Aorta (tissue), 5 donors: Measurements from ENCODE around the gene SLC9A3. TPM values are rescaled to one million over a fixed set of nuclear protein-coding genes. Genes with fewer than 3 reads are reported as not detected.

Experiments
- ATAC-seq: fragments of 200-7000 bp; cut with Tn5 transposase; one replicate; pipeline ENCODE4 v1.9.1; 2022; ENCODE audit warnings: moderate library complexity; ENCODE audit not compliant: low FRiP score
- DNase-seq, 2 donors: peaks; one replicate each; pipeline ENCODE4 v3.0.0-alpha.2; 2020
- H3K27ac ChIP-seq, 2 donors: one replicate each; pipeline ENCODE4 v1.5.1; 2013; ENCODE audit warnings: low read length in 2 of 2, mild to moderate bottlenecking in 2 of 2, moderate library complexity in 2 of 2, control low read depth in 1 of 2, inconsistent platforms in 1 of 2, low read depth in 1 of 2
- H3K27me3 ChIP-seq, 2 donors: one replicate each; pipeline ENCODE4 v1.6.1; 2013; ENCODE audit warnings: control low read depth in 1 of 2, low read length in 1 of 2, mild to moderate bottlenecking in 1 of 2, moderate library complexity in 1 of 2; ENCODE audit not compliant: insufficient read depth in 2 of 2, control insufficient read depth in 1 of 2
- H3K36me3 ChIP-seq, 2 donors: one replicate each; pipeline ENCODE4 v1.6.1; 2013; ENCODE audit warnings: control low read depth in 1 of 2, low read length in 1 of 2, mild to moderate bottlenecking in 1 of 2; ENCODE audit not compliant: insufficient read depth in 2 of 2, control insufficient read depth in 1 of 2
- H3K4me1 ChIP-seq, 2 donors: one replicate each; pipeline ENCODE4 v1.6.1; 2013; ENCODE audit warnings: low read length in 2 of 2, control low read depth in 1 of 2, mild to moderate bottlenecking in 1 of 2, moderate library complexity in 1 of 2; ENCODE audit not compliant: insufficient read depth in 2 of 2, control insufficient read depth in 1 of 2
- H3K4me3 ChIP-seq, 2 donors: one replicate each; pipeline ENCODE4 v1.5.1; 2013; ENCODE audit warnings: low read length in 2 of 2, control low read depth in 1 of 2, mild to moderate bottlenecking in 1 of 2
- H3K9me3 ChIP-seq: one replicate; pipeline ENCODE4 v1.6.1; 2013; ENCODE audit warnings: mild to moderate bottlenecking, low read length; ENCODE audit not compliant: control insufficient read depth
- WGBS, 2 donors: extraction: QIAGEN DNeasy Blood & Tissue Kit; methylation state at CpG; one replicate each; pipeline ENCODE4 v1.1.7; 2013; 5-methylcytosine and 5-hydroxymethylcytosine counted together
- intact Hi-C, 2 donors: fragments of 100-400 bp; cut with DNase I; formaldehyde crosslinking; loops; one replicate each; pipeline versions ENCODE4 v1.14.2 to v1.15.0; 2022
- polyA plus RNA-seq, 2 donors: library from polyadenylated mRNA; stranded (reverse); fragments of 200-250 nt; gene quantifications; one replicate each; pipeline ENCODE4 v1.2.3, GENCODE V29; 2013
- total RNA-seq, 2 donors: library from RNA; stranded (reverse); fragmentation: NEBNext Ultra II Directional; extraction: Animal tissue kit (Norgen Biotek cat#: 25700); gene quantifications; one replicate each; pipeline ENCODE4 v1.2.1, GENCODE V29; 2021
- donor health status: healthy with polysubstance abuse.
- donor health status: Bipolar disorder and iron deficiency.
- donor health status: DM: no; HTN: no; CAD: no.
- donor health status: DM: no; HTN: no; CAD: no.
- donor health status: DM: yes; HTN: yes; CAD: no.

SLC9A3 gene
- total and polyA plus RNA-seq, 4 donors, result 0.59 to 4.3 (median 0.95) TPM

DNA sequence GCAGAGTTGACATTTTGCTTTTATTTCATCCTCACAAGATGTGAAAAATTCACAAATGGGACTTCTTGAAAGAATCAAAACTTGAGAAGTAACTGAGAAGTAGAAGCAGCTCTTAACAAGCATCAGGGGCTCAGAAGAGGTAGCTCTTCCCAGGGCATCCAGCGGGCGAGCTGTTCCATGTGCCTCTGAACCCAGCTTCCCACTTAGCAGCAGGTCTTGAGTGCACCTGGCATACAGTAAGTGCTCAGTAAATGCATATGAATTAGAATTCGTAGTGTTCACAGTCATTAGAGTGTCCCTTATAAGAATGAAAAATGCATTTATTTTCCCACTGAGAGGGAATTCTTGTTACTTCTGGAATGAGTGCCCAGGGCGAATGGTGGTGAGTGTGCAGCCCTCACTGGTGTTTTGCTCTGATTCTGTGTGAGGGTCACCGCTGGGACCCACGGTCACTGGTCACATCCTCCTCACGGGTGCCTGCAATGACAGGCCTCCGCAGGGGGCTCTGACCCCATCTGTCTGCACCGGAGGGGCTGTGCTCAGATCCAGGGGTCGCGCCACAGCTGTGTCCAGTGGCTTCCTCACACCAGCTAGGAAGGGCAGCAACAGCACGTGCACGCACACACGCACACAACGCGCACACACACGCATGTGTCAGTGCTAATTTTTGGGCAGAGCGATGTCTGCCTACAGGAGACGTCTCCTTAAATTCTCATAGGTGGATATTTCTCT is 54.3 kb downstream of the SLC9A3 start:
- intact Hi-C loops, result loop anchor here in 1 of 2 donors (10.0 kb wide), 1 partner anchor 145 kb away; the partner anchor contains the start of gene CEP72
- no peaks in the 10 kb centered on the region for H3K36me3 ChIP-seq
- no peak overlapping the region for H3K4me3 ChIP-seq
- H3K9me3 ChIP-seq, result no peaks in the 10 kb centered on the region
- no peaks in the 10 kb centered on the region for H3K27me3 ChIP-seq
- 85 to 91% methylated on average over 19 of the region's 19 CpGs for WGBS, 2 donors
- ATAC-seq (no peak), DNase-seq (peak; percentile 40 to 72)
- no peak overlapping the region for H3K27ac ChIP-seq
- H3K4me1 ChIP-seq, result no peaks in the 10 kb centered on the region

- ATAC-seq (no peak), DNase-seq (peak; percentile 24 to 46)
- H3K36me3 ChIP-seq, result no peaks in the 10 kb centered on the region
- no peaks in the 10 kb centered on the region for H3K4me1 ChIP-seq
- WGBS, 2 donors, result 89 to 95% methylated on average over 5 of the region's 6 CpGs
- intact Hi-C loops, result no loop called here
- H3K4me3 ChIP-seq, result no peak overlapping the region
- H3K27me3 ChIP-seq, result no peaks in the 10 kb centered on the region
- no peak overlapping the region for H3K27ac ChIP-seq
- H3K9me3 ChIP-seq, result no peaks in the 10 kb centered on the region
These were observed 55.8 kb downstream of the SLC9A3 start for GRCh38 chr5:468401-468800.

DNA sequence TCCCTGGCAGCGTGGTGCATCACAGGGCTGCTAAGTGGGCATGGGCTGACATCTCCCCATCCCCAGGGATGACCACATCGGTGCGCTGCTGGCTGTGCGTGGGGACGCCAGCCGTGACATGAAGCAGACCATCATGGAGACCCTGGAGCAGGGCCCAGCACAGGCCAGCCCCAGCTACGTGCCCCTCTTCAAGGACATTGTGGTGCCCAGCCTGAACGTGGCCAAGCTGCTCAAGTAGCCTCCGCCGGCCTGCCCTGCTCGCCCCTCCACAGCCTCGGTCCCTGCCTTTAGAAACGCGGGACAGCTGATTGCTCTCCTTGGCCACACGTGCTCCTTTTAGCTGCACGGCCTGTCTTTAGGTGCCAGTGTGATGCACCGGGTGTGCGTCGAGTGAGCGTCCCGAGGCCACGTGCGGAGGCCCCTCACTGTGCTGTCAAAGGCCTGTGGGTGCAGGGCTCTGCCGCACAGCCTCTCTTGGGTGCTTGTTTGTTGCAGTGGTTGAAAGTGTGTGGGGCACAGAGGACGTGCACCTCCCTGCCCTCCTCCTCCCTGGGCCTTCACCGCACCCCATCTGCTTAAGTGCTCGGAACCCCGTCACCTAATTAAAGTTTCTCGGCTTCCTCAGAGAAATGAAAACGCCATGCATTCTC is 57.5 kb downstream of the SLC9A3 start:
- WGBS, 2 donors, result 90 to 92% methylated on average over 30 of the region's 30 CpGs
- peak; percentile 42 to 73 for DNase-seq

DNA sequence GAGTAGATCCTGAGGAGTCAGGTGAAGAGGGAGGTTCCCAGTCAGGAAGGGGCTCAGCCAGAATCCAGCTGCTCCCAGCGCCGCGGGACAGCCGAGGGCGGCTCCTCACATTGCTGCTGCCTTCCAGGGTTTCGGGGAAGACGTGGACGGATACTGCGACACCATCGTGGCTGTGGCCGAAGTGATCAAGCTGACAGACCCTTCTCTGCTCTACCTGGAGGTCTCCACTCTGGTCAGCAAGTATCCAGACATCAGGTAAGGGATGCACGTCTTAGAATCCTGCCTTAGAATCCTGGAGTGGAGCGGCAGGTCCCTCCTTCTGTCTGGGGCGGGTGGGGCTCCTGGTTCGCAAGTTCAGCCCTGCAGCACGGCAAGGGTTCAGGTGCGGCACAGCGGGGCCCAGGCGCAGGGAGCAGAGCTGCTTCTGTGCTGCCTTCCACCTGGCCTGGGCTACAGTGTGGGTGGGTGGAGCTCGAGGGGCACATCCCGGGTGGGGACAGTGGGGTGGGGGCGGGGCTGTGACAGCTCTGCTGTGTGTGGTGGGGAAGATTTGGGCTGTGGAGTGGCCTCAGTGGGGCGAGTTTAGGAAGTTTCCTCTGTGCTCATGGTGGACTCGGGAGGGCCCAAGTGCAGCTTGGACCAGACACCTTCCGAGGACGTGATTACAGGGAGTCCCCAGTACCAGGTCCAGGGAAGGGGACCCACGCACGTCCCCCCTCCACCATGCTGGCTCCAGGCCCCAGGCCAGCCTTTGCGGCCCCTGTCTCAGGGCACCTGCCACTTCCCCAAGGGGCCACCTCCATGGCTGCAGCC is 58.5 kb downstream of the SLC9A3 start:
- DNase-seq, result peak; percentile 31 to 68
- 88 to 94% methylated on average over 28 to 29 of the region's 29 CpGs for WGBS, 2 donors
- no peak for ATAC-seq
- Histone ChIP-seq H3K4me1 (no peaks in the 10 kb centered on the region), H3K27me3 (no peaks in the 10 kb centered on the region), H3K4me3 (no peak overlapping the region), H3K9me3 (no peaks in the 10 kb centered on the region), H3K27ac (no peak overlapping the region), H3K36me3 (no peaks in the 10 kb centered on the region)
- intact Hi-C loops, result no loop called here

More for the DNA sequence above, 57.5 kb downstream of the SLC9A3 start:
- intact Hi-C loops, result no loop called here
- H3K4me3 ChIP-seq, result no peak overlapping the region
- no peaks in the 10 kb centered on the region for H3K9me3 ChIP-seq
- H3K27ac ChIP-seq, result no peak overlapping the region
- no peaks in the 10 kb centered on the region for H3K4me1 ChIP-seq
- no peak for ATAC-seq
- H3K36me3 ChIP-seq, result no peaks in the 10 kb centered on the region
- H3K27me3 ChIP-seq, result no peaks in the 10 kb centered on the region

DNA sequence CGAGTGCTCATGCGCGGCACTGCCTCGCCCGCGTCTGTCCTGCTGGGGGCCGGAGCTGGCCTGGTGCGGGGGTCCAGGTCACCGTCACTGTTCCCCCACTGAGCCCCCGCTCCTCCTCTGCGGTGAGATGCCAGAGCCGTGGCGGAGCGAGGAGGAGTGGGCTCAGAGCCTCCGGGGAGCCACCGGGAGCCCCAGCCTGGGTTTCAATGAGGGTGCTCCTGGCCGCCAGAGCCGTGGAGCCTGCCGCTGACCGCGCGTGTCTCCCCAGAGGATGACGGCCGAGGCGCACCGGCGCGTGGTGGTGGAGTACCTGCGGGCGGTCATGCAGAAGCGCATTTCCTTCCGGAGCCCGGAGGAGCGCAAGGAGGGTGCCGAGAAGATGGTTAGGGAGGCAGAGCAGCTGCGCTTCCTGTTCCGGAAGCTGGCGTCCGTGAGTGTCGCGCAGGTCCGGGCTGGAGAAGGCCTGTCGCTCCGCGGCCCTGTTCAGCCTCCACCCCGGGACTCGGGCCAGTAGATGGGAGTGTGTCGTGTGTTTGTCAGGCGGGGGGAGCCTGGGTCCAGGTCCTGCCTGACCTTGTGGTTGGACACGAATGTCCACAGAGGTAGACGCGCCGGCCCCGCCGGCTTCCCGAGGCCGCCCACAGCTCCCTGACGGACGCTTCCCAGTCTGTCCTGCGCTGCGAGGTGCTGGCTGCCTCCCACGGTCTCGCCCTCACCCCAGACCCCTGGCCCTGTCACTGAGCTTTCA is 59.2 kb downstream of the SLC9A3 start:
- H3K36me3 ChIP-seq, result no peaks in the 10 kb centered on the region
- no peaks in the 10 kb centered on the region for H3K4me1 ChIP-seq
- intact Hi-C loops, result no loop called here
- H3K4me3 ChIP-seq, result no peak overlapping the region
- H3K27ac ChIP-seq, result no peak overlapping the region
- H3K27me3 ChIP-seq, result no peaks in the 10 kb centered on the region
- DNase-seq, result peak; percentile 41 to 69
- whole genome bisulfite sequencing, 2 donors, result 94% methylated on average over 63 of the region's 63 CpGs
- H3K9me3 ChIP-seq, result no peaks in the 10 kb centered on the region
- ATAC-seq, result no peak

- no peak overlapping the region for H3K4me3 ChIP-seq
- 93 to 95% methylated on average over 19 of the region's 19 CpGs for WGBS, 2 donors
- no peak for ATAC-seq
- no peaks in the 10 kb centered on the region for H3K9me3 ChIP-seq
- no peak overlapping the region for H3K27ac ChIP-seq
- intact Hi-C loops, result no loop called here
- DNase-seq, result peak; percentile 20 to 69
- no peaks in the 10 kb centered on the region for H3K27me3 ChIP-seq
- H3K36me3 ChIP-seq, result peaks cover 0 to 3% of the 10 kb centered on the region in 2 donors
- H3K4me1 ChIP-seq, result no peaks in the 10 kb centered on the region
These were observed 59.8 kb downstream of the SLC9A3 start for GRCh38 chr5:464446-464842.

DNA sequence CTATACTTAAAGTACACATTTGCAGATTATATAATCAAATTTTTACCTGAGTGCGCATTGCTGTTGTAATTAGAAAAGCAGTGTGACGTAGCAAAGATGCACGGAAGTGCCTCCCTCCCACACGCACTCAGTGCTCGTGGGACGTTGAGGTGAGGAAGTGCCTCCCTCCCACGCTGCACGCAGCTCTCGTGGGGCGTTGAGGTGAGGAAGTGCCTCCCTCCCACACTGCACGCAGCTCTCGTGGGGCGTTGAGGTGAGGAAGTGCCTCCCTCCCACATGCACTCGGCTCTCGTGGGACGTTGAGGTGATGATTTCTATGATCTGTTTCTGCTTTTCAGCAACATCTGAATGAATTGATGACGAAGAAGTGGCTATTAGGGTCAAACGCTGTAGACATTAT is 60.3 kb downstream of the SLC9A3 start:
- WGBS, 2 donors, result 85 to 87% methylated on average over 18 of the region's 18 CpGs
- H3K9me3 ChIP-seq, result no peaks in the 10 kb centered on the region
- H3K4me3 ChIP-seq, result no peak overlapping the region
- no peaks in the 10 kb centered on the region for H3K4me1 ChIP-seq
- no peak for ATAC-seq
- no peaks in the 10 kb centered on the region for H3K27me3 ChIP-seq
- DNase-seq, result peak; percentile 46 to 49
- H3K36me3 ChIP-seq, result peaks cover 0 to 3% of the 10 kb centered on the region in 2 donors
- intact Hi-C loops, result no loop called here
- H3K27ac ChIP-seq, result no peak overlapping the region

- Histone ChIP-seq H3K36me3 (peaks cover 0 to 3% of the 10 kb centered on the region in 2 donors), H3K27ac (no peak overlapping the region), H3K9me3 (no peaks in the 10 kb centered on the region), H3K4me3 (no peak overlapping the region), H3K4me1 (no peaks in the 10 kb centered on the region), H3K27me3 (no peaks in the 10 kb centered on the region)
- WGBS, 2 donors, result 75 to 79% methylated on average over 7 of the region's 7 CpGs
- intact Hi-C loops, result no loop called here
- DNase-seq (peak; percentile 9 to 11), ATAC-seq (no peak)
These were observed 60.9 kb downstream of the SLC9A3 start for GRCh38 chr5:463301-463700.
